Calu3 (cell line): ENCODE data around the gene SLC24A3. TPM values are rescaled to one million over a fixed set of nuclear protein-coding genes. Genes with fewer than 3 reads are reported as not detected.

ENCODE experiments used
- BruUV-seq: library from RNA; stranded (reverse); fragments of 400-500 nt; replicated peaks from 2 replicates; lab custom pipeline; 2021; lab: Mats Ljungman, UMichigan
- CTCF ChIA-PET: fragments of 300-600 bp; sonication (Branson Sonifier 250); formaldehyde crosslinking; loops from one replicate; lab custom pipeline; 2022; ENCODE audit warnings: antibody characterized with exemption; lab: Charles Lee
- DNase-seq: peaks from one replicate; pipeline ENCODE4 v3.0.0; 2022
- H3K27ac Mint-ChIP-seq: one replicate; pipeline ENCODE4 v1.8.0; 2022; ENCODE audit warnings: mixed read lengths; ENCODE audit not compliant: unreplicated experiment
- H3K27me3 Mint-ChIP-seq: one replicate; pipeline ENCODE4 v1.8.0; 2022; ENCODE audit warnings: mixed read lengths; ENCODE audit not compliant: unreplicated experiment
- H3K36me3 Mint-ChIP-seq: one replicate; pipeline ENCODE4 v1.8.0; 2022; ENCODE audit warnings: mild to moderate bottlenecking, moderate library complexity, mixed read lengths; ENCODE audit not compliant: insufficient read depth, unreplicated experiment
- H3K4me1 Mint-ChIP-seq: one replicate; pipeline ENCODE4 v1.8.0; 2022; ENCODE audit warnings: mild to moderate bottlenecking, low read depth, mixed read lengths; ENCODE audit not compliant: unreplicated experiment
- H3K4me3 Mint-ChIP-seq: one replicate; pipeline ENCODE4 v1.8.0; 2022; ENCODE audit warnings: mild to moderate bottlenecking, low read depth, moderate library complexity, mixed read lengths; ENCODE audit not compliant: unreplicated experiment
- H3K9me3 Mint-ChIP-seq: one replicate; pipeline ENCODE4 v1.8.0; 2022; ENCODE audit warnings: low read depth, mixed read lengths; ENCODE audit not compliant: unreplicated experiment
- CTCF ChIP-seq: fragments of 200-600 bp; IDR thresholded peaks from one replicate; pipeline ENCODE4 v1.8.0; 2022; ENCODE audit warnings: antibody characterized with exemption; ENCODE audit not compliant: unreplicated experiment
- intact Hi-C: fragments of 100-400 bp; cut with micrococcal nuclease; formaldehyde crosslinking; loops from one replicate; pipeline ENCODE4 v1.10.0; 2022; ENCODE audit not compliant: unreplicated experiment
- total RNA-seq: library from RNA; stranded (reverse); gene quantifications from 2 replicates; pipeline ENCODE4 v1.2.3, GENCODE V29; 2022

SLC24A3 gene
- total RNA-seq, 1 experiment from 2014 or later: not detected

DNA sequence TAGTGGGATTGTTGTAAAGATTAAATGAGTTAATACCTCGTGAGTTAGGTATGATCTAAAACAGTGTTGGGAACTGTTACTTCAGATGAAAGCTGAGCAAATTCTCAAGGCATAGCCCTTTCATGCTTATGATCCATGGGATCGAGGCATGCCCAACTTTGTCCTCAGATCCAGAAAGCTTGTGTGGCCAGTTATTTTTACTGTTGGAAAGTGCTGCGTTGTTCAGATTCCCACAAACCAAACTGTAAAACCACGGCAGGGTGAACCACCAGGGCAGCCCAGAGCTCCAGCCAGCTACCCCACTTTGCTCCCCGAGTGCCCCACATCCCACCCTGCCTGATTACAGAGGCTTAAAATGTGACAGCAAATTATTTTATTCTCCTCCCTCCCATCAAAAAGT is 406.3 kb downstream of the SLC24A3 start:
- H3K27me3 Mint-ChIP-seq: no peaks in the 10 kb centered on the region
- H3K36me3 Mint-ChIP-seq: no peaks in the 10 kb centered on the region
- no peaks in the 10 kb centered on the region for H3K9me3 Mint-ChIP-seq
- H3K4me3 Mint-ChIP-seq: no peak overlapping the region
- H3K27ac Mint-ChIP-seq: no peak overlapping the region
- intact Hi-C loops: no loop called here
- peaks cover 14% of the 10 kb centered on the region for H3K4me1 Mint-ChIP-seq
- TF ChIP-seq CTCF: no peak
- BruUV-seq: no TSS peak
- CTCF ChIA-PET: no interaction called here
- DNase-seq: no peak

DNA sequence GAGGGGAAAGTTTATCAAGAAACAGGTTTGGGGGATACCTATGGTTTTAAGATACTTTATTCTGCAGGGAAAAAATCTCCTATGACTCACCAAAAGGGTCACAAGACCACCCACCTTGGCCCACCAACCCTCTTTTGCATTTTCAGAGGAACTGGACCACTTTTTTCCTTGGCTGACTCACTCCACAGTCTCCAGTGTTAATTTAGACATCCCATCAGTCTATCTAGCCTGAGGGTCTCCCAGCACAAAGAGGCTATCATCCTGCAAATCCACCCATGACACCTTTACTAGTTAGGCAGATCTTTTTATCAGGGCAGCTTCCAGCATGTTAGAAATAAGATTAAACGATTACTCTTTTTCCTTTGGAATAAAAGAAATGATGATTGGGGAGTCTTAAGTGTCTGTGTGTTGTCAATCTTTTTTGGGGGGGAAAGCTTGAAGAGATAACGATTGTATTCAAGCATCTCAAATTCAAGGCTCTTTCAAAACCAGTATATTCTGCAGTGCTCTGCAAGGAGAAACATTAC is 407.5 kb downstream of the SLC24A3 start:
- DNase-seq: no peak
- H3K27ac Mint-ChIP-seq: no peak overlapping the region
- CTCF ChIA-PET: no interaction called here
- H3K9me3 Mint-ChIP-seq: no peaks in the 10 kb centered on the region
- no peak for TF ChIP-seq CTCF
- intact Hi-C loops: no loop called here
- no peak overlapping the region for H3K4me3 Mint-ChIP-seq
- H3K36me3 Mint-ChIP-seq: no peaks in the 10 kb centered on the region
- BruUV-seq: no TSS peak
- peaks cover 14% of the 10 kb centered on the region for H3K4me1 Mint-ChIP-seq
- no peaks in the 10 kb centered on the region for H3K27me3 Mint-ChIP-seq

DNA sequence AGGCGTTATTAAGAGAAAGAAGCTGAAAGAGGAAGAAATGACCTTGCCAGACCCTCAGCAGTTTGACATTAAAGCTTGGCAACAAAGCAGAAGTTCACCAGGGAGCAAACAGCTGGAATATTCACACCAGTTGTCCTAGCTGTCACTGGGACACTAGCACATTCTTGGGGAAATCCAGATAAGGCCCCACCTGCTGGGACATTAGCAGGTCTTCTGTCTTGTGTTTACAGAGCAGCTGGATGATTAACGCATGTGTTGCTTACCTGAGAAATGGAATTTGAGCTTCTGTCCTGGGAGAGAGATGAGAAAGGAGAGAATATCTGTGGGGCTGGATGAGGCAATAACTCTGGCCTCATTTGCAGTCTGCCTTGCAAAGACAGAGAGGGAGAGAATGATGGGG is 408.0 kb downstream of the SLC24A3 start:
- Mint-ChIP-seq H3K4me3 (no peak overlapping the region), H3K27ac (no peak overlapping the region), H3K9me3 (no peaks in the 10 kb centered on the region), H3K36me3 (no peaks in the 10 kb centered on the region), H3K4me1 (peaks cover 14% of the 10 kb centered on the region), H3K27me3 (no peaks in the 10 kb centered on the region)
- intact Hi-C loops: no loop called here
- TF ChIP-seq CTCF: no peak
- DNase-seq: no peak
- CTCF ChIA-PET: no interaction called here
- no TSS peak for BruUV-seq

GRCh38 chr20:19621072-19621471 is 408.6 kb downstream of the SLC24A3 start:
- TF ChIP-seq CTCF: no peak
- no peak overlapping the region for H3K4me3 Mint-ChIP-seq
- intact Hi-C loops: no loop called here
- H3K27me3 Mint-ChIP-seq: no peaks in the 10 kb centered on the region
- no peak overlapping the region for H3K27ac Mint-ChIP-seq
- CTCF ChIA-PET: no interaction called here
- H3K4me1 Mint-ChIP-seq: peaks cover 14% of the 10 kb centered on the region
- no TSS peak for BruUV-seq
- no peaks in the 10 kb centered on the region for H3K36me3 Mint-ChIP-seq
- no peaks in the 10 kb centered on the region for H3K9me3 Mint-ChIP-seq
- no peak for DNase-seq
